Gastrocnemius medialis (tissue), 4 donors: ENCODE results near the gene OR5H2.

ENCODE experiments used
- CTCF ChIP-seq, 5 experiments: fragments of 450-650 bp in 3 of 5; fragments of 200-600 bp in 2 of 5; sonication (generic) in 2 of 5; IDR thresholded peaks in 4 of 5; conservative IDR thresholded peaks in 1 of 5; 1 replicate in 4 of 5; 2 replicates in 1 of 5; pipeline ENCODE4 v1.5.1; 2016 to 2019; ENCODE audit warnings: antibody characterized with exemption in 5 of 5, mild to moderate bottlenecking in 3 of 5, moderate library complexity in 3 of 5
- POLR2A ChIP-seq, 2 donors: fragments of 450-650 bp; IDR thresholded peaks; one replicate each; pipeline ENCODE4 v1.6.1; 2017; ENCODE audit warnings: antibody characterized with exemption in 2 of 2, mild to moderate bottlenecking in 2 of 2, moderate library complexity in 2 of 2

- no peak for TF ChIP-seq POLR2A (IDR thresholded peaks at IDR 0.05)
- TF ChIP-seq CTCF (IDR thresholded peaks at IDR 0.05 in 4 of 5, conservative IDR thresholded peaks at IDR 0.05 in 1 of 5): peak; percentile 9 to 50 (median 40)
These were observed 47.3 kb downstream of the OR5H2 start for GRCh38 chr3:98329392-98330124.
